Smooth muscle cell (in vitro differentiated cells): ENCODE results near the gene TENM4. TPM values are rescaled to one million over a fixed set of nuclear protein-coding genes. Genes with fewer than 3 reads are reported as not detected.

Source experiments
- DNase-seq: peaks from one replicate; lab custom pipeline; 2025; ENCODE audit not compliant: unreplicated experiment; lab: John Stamatoyannopoulos, UW
- H2AFZ ChIP-seq: fragments of 200-600 bp; sonication (generic); 2 replicates; pipeline ENCODE4 v1.6.0; 2016; ENCODE audit warnings: antibody characterized with exemption, low read depth, mild to moderate bottlenecking
- H3F3A ChIP-seq: fragments of 200-600 bp; sonication (generic); 2 replicates; pipeline ENCODE4 v1.6.0; 2017; ENCODE audit warnings: antibody characterized with exemption, low read depth
- H3K27ac ChIP-seq: fragments of 200-600 bp; sonication (generic); 2 replicates; pipeline ENCODE4 v1.5.1; 2016; ENCODE audit warnings: low read depth, mild to moderate bottlenecking
- H3K27me3 ChIP-seq: fragments of 200-600 bp; sonication (generic); 2 replicates; pipeline ENCODE4 v1.6.1; 2016; ENCODE audit warnings: low read depth, mild to moderate bottlenecking
- H3K36me3 ChIP-seq: fragments of 200-600 bp; sonication (generic); 2 replicates; pipeline ENCODE4 v1.5.1; 2016; ENCODE audit warnings: low read depth
- H3K4me1 ChIP-seq: fragments of 200-600 bp; sonication (generic); 2 replicates; pipeline ENCODE4 v1.5.1; 2016; ENCODE audit warnings: low read depth
- H3K4me2 ChIP-seq: fragments of 200-600 bp; sonication (generic); 2 replicates; pipeline ENCODE4 v1.6.0; 2016; ENCODE audit warnings: mild to moderate bottlenecking
- H3K4me3 ChIP-seq: fragments of 200-600 bp; sonication (generic); 2 replicates; pipeline ENCODE4 v1.5.1; 2016; ENCODE audit warnings: mild to moderate bottlenecking
- H3K79me2 ChIP-seq: fragments of 200-600 bp; sonication (generic); 2 replicates; pipeline ENCODE4 v1.6.0; 2016; ENCODE audit warnings: low read depth, mild to moderate bottlenecking
- H3K9ac ChIP-seq: fragments of 200-600 bp; sonication (generic); 2 replicates; pipeline ENCODE4 v1.6.0; 2016; ENCODE audit warnings: low read depth
- H3K9me3 ChIP-seq: fragments of 200-600 bp; sonication (generic); replicated peaks from 2 replicates; pipeline ENCODE4 v1.5.1; 2016; ENCODE audit warnings: low read depth
- H4K20me1 ChIP-seq: fragments of 200-600 bp; sonication (generic); 2 replicates; pipeline ENCODE4 v1.6.0; 2016; ENCODE audit warnings: low read depth
- CTCF ChIP-seq: fragments of 200-600 bp; sonication (generic); IDR thresholded peaks from 2 replicates; pipeline ENCODE4 v1.5.1; 2017; ENCODE audit warnings: borderline replicate concordance, mild to moderate bottlenecking, antibody characterized with exemption; ENCODE audit not compliant: insufficient read depth, poor library complexity, severe bottlenecking
- WGBS: methylation state at CpG from one replicate; pipeline ENCODE4 v1.1.7; 2016; ENCODE audit warnings: low lambda C conversion rate; 5-methylcytosine and 5-hydroxymethylcytosine counted together
- polyA plus RNA-seq: library from polyadenylated mRNA; unstranded; fragments of >200 nt; fragmentation: Nextera tagmentation; extraction: Ambion mirVana; gene quantifications from 2 replicates; pipeline ENCODE4 v1.2.1, GENCODE V29; 2016
- total RNA-seq: library from RNA; depleted of rRNA; stranded (reverse); fragments of >200 nt; gene quantifications from 2 replicates; pipeline ENCODE4 v1.2.3, GENCODE V29; 2014

The TENM4 gene
- total RNA-seq (30.6 and 38.2 TPM in 2 replicates), polyA plus RNA-seq (31.6 and 31.7 TPM in 2 replicates)

DNA sequence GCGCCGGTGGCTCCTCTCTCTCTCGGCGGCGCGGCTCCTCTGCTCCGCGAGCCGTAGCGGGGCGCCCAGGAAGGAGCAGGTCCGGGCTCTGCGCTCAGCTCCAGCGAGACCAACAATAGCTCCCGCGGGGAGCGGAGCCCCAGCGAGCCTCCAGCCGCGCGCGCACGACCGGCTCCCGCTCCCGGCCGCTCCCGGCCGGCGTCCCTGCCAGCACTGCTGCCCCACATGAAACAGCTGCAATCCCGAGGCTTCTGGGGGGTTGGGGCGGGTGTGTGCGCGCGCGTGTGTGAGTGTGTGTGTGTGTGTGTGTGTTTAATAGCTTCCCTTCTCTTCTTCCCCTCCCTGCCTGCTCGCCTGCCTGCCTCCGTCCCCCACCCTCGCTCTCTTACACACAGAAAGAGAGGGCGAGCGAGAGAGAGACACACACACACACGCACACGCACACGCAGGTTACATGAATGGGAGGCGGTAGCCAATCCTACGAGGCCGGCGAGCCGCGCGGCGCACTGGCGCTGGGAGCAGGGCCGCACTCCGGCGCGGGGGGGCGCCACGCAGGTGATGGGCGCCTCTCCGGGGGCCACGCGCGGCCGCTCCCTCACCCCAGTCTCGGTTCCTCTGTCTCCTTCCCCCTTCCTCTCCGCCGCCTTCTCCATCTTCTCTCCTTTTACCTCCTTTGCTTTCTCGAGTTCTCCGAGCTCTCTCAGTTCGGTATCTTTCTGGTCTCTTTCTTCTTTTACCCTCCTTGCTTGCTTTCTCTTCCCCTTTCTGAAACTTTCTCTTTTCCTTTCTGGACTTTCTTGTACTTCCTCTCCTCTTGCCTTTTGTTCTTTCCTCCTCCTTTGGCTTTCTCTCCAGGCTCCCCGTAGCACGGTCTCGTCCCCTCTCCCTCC lies at the start of gene TENM4:
Gene TENM4, minus strand, starts transcription at position 460 of the 890 bp plus-strand sequence. CDS start 371,086 bp downstream, outside the sequence.
- H4K20me1 ChIP-seq, result peaks cover 14% of the 10 kb centered on the region
- peak within 1 kb of the TSS; percentile 78 for H3K4me3 ChIP-seq
- no peaks in the 10 kb centered on the region for H3K36me3 ChIP-seq
- H3K9ac ChIP-seq, result peak within 1 kb of the TSS; percentile 78
- TF ChIP-seq CTCF, result peak; percentile 45
- WGBS, result 2% methylated on average over 59 of the region's 74 CpGs
- H2AFZ ChIP-seq, result peak within 1 kb of the TSS; percentile 85
- peaks cover 33% of the 10 kb centered on the region for H3K79me2 ChIP-seq
- peak within 1 kb of the TSS; percentile 98 for H3K4me2 ChIP-seq
- peaks cover 16% of the 10 kb centered on the region for H3K27me3 ChIP-seq
- H3F3A ChIP-seq, result peaks cover 10% of the 10 kb centered on the region
- H3K27ac ChIP-seq, result peak within 1 kb of the TSS; percentile 86
- H3K4me1 ChIP-seq, result peaks cover 20% of the 10 kb centered on the region
- peak; percentile 49 for DNase-seq
- no peaks in the 10 kb centered on the region for H3K9me3 ChIP-seq

DNA sequence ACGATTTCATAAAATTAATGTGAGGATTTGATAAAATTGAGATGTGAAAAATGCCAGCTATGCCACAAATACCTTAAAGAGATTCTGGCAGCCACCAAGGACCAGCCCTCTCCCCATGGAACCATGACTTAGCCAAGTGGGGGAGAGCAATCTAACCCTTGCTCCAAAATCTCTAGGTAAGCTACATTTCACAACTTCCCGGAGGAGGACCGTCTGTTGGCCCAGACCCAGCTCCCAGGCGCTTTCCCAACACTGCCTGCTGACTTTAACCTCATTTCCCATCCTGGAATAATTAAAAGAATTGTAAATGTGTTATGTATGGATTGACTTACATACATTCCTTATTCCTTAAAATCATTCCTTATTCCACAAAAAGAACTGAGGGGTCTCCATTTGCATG lies 47.5 kb upstream of the TENM4 start:
- no peaks in the 10 kb centered on the region for H4K20me1 ChIP-seq
- 92% methylated on average over 4 of the region's 4 CpGs for WGBS
- H3K79me2 ChIP-seq, result no peaks in the 10 kb centered on the region
- H3F3A ChIP-seq, result no peaks in the 10 kb centered on the region
- no peak for DNase-seq
- no peak overlapping the region for H2AFZ ChIP-seq
- H3K4me3 ChIP-seq, result no peak overlapping the region
- no peaks in the 10 kb centered on the region for H3K27me3 ChIP-seq
- peaks cover 11% of the 10 kb centered on the region for H3K4me1 ChIP-seq
- H3K27ac ChIP-seq, result no peak overlapping the region
- no peak overlapping the region for H3K9ac ChIP-seq
- H3K9me3 ChIP-seq, result no peaks in the 10 kb centered on the region
- TF ChIP-seq CTCF, result no peak
- H3K4me2 ChIP-seq, result no peak overlapping the region
- H3K36me3 ChIP-seq, result no peaks in the 10 kb centered on the region

DNA sequence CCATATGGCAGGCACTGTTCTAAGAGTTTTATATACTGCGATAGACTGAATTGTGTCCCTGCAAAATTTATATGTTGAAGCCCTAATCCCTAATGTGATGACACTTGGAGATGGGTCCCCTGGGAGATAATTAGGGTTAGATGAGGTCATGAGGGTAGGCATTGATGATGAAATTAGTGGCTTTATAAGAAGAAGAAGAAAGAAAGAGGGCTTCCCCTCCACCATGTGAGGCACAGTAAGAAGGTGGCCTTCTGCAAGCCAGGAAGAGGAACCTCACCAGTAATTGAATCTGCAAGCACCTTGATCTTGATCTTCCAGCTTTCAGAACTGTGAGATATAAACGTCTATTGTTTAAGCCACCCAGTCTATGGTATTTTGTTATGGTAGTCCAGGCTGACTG lies 46.6 kb upstream of the TENM4 start:
- Histone ChIP-seq H3K79me2 (no peaks in the 10 kb centered on the region), H3K4me2 (no peak overlapping the region), H4K20me1 (no peaks in the 10 kb centered on the region), H3K9me3 (no peaks in the 10 kb centered on the region), H2AFZ (no peak overlapping the region), H3K27me3 (no peaks in the 10 kb centered on the region), H3K4me1 (peaks cover 9% of the 10 kb centered on the region), H3K27ac (no peak overlapping the region), H3K36me3 (no peaks in the 10 kb centered on the region), H3K4me3 (no peak overlapping the region), H3F3A (no peaks in the 10 kb centered on the region), H3K9ac (no peak overlapping the region)
- no peak for TF ChIP-seq CTCF
- 90% methylated on average over 2 of the region's 2 CpGs for WGBS
- DNase-seq, result no peak
